GM19438 (cell line): ENCODE measurements around the gene P3R3URF.

Source experiments
- ATAC-seq: cut with Tn5 transposase; IDR thresholded peaks from one replicate; pipeline ENCODE4 v1.9.1; 2021; ENCODE audit warnings: low read depth; ENCODE audit not compliant: unreplicated experiment

Gene P3R3URF

GRCh38 chr1:46174448-46175231, 1.6 kb downstream of the P3R3URF start, which contains the start of gene TSPAN1:
TSS of gene TSPAN1 (plus strand) at chr1:46175087. CDS start at chr1:46181108, 6,021 bp downstream.
- ATAC-seq = no peak

- ATAC-seq = no peak
Observed at GRCh38 chr1:46173361-46173856, 2.9 kb downstream of the P3R3URF start.

GRCh38 chr1:46172321-46172720, 4.0 kb downstream of the P3R3URF start:
- ATAC-seq = no peak

DNA sequence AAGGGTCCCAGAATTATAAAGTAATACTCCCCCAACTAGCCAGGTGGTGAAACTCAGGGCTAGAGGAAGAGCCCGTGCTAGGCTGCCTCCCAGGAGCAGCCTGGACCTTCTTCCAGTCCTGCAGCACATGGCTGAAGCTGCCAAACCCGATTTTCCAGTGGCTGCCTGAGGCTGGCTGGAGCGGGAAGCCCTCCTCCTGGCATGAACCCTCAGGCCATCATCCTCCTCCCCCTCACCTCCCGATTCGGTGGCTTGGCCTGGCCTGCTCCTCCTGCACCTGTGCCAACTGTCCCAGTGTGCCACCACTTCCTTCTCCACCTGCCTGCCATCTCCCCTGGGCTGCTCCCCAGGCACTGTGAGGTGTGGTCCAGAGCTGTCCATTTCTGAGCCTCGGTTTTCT, 4.4 kb downstream of the P3R3URF start:
- ATAC-seq = no peak

DNA sequence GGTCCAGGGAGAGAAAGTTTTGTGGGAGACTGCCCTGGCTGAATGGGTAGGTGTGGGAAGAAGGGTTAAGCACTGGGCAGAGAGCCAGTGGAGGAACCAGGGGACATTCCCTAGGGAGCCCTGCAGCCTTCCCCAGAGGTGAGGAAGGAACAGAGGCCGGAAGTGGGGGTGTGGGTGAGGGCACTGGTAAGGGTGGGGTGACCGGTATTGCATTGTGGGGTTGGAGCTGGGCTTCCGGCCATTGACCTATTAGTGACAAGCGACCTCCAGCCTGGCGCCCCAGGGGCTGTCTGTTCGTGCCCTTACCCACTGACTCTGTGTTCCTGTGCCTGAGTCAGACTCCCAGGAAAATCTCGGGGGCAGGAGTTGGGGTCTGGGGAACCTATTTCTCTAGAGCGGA, 4.9 kb downstream of the P3R3URF start:
- no peak for ATAC-seq

DNA sequence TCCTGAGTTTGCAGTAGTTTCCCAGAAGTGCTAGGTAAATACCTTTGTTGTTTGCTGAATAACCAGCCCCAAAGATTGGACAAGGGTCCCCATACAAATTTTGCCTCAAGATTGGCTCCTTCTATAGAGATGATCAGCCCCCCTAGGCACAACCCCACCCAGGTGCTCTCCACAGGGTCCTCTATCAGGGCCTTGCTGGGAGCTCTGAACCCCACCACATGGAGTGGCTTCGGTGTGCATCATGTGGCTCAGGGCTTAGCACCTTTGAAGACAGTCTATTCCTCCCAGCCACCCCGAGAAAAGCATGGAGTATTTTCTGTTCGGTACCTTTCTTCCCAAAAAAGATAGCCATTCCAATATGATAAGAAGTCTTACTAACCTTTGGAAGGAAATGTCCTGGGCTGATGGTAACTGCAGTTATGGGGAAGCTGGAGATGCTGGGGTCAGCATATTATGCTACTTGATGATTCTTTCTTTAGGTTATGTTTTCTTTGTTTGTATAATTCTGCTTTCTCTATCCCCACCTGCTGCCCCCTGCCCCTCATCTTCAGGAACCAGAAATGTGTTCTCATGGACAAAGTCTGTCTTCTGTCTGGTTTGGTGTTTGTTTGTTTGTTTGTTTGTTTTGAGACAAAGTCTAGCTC, 6.4 kb downstream of the P3R3URF start:
- no peak for ATAC-seq

GRCh38 chr1:46168477-46168876, 7.8 kb downstream of the P3R3URF start:
- no peak for ATAC-seq

GRCh38 chr1:46166521-46167462, 9.5 kb downstream of the P3R3URF start:
- peak; percentile 59 for ATAC-seq

- ATAC-seq = no peak
Observed at GRCh38 chr1:46160212-46160611, 16.1 kb downstream of the P3R3URF start.

- ATAC-seq = no peak
Observed at GRCh38 chr1:46159516-46159915, 16.8 kb downstream of the P3R3URF start.

- peak; percentile 84 for ATAC-seq
Observed at GRCh38 chr1:46158312-46159281, 17.7 kb downstream of the P3R3URF start.

DNA sequence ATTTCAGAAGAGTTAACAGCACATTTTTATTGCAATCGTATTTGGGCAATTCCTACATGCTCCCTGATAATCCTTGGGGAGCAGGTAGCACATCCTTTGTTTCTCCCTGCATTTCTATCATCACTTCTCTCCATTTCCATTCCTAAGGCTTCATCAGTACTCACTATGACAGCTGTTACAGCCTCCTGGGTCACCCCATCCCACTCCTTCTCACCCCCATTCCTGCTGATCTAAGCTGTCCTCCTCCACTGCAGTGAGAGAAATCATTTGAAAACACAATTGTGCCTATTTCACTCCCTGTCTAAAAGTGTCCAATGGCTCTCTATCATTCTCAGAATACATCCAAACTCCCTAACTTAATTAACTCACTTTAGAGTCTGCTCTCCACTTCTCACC, 18.4 kb downstream of the P3R3URF start:
- no peak for ATAC-seq

- ATAC-seq = no peak
Observed at GRCh38 chr1:46153732-46154131, 22.6 kb downstream of the P3R3URF start.

- ATAC-seq = no peak
Observed at GRCh38 chr1:46153228-46153627, 23.1 kb downstream of the P3R3URF start.

DNA sequence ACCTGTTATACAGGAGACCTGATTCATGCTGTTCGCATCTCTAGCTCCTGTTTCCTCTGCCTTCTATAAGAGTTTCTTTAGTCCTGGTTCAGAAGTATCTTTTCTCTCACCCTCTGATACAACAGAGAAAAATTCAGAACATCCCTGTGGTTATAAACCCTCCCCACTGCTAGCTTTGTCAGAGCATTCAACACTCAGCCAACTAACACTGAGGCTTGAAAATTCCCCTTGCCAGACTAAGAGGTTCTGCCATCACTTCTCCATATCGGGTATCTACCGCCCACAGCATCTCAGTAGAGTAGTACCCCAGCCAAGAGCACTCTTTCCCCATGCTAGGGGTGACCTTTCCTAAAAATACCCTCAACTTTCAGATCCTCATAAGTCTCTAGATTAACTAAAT, 24.3 kb downstream of the P3R3URF start:
- no peak for ATAC-seq

DNA sequence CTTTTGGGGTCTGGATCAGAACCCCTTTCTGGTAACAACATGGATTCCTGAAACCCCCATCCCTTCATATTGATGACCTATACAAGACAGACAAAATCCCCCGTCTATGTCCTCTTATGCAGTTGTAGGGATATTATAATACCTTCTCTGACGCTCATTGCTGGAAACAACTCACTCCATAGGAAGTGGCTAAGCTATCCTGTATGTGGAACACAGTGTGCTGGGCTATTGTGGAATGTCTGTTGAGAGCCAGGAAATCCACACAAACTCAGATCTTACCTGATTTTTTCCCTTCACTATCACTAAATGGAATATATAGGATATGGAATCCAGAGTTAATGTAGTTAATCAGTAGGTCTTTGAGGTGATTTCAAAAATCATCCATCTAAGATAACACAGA, 26.2 kb downstream of the P3R3URF start:
- no peak for ATAC-seq

DNA sequence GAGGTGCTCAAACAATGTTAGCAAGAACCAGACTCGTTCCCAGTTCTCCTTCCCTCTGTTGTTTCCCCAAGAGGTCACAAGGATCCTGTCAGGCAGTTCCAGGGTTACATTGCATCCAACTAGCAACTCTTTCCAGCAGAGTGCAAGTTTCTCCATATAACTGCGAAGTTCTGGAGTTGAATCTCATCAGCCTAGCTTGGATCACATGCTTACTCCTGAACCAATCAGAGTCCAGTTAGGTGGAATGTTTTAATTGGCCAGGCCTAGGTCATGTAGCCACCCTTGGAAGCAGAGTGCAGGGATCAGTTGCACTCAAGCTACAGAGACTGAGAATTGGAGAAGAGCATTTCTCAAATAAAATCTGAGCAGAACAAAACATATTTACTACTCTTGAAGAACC, 28.0 kb downstream of the P3R3URF start:
- no peak for ATAC-seq

- no peak for ATAC-seq
Observed at GRCh38 chr1:46137916-46138315, 38.4 kb downstream of the P3R3URF start.

DNA sequence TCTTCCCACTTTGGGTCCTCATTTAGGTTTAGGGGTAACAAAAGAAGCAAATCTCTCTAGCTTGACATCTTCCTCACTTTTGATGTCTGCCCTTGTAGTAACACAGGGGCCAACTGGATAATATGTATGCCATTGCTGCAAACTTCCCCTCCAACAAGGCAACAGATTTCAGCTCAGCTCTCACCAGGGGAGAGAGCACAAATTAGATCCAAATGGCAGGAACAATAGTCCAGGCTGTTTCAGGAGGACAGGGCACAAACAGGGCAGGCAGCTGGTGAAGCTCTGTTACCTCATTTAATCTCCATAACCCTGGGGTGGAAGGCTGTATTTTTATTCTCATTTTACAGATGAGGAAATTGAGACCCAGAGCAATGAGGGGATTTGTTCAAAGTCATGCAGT, 39.6 kb downstream of the P3R3URF start:
- ATAC-seq = no peak
